Kidney (tissue), 14 donors: ENCODE data around the gene HAX1. TPM values are rescaled to one million over a fixed set of nuclear protein-coding genes. Genes with fewer than 3 reads are reported as not detected.
"Not testable (repeated sequence)": the region's sequence is repeated elsewhere in the genome, so short reads cannot be mapped to it uniquely, and the experiment has no call there.

Experiments
- DNase-seq, 5 donors: peaks; one replicate each; pipeline ENCODE4 v3.0.0-alpha.2; 2013 to 2020
- FAIRE-seq: peaks from 2 replicates; lab custom pipeline; 2012; peaks lifted over from hg19 to GRCh38; lab: Jason Lieb, UNC
- H3K27ac ChIP-seq, 2 donors: one replicate each; pipeline ENCODE4 v1.7.0; 2013; ENCODE audit warnings: low read depth in 2 of 2, low read length in 2 of 2, inconsistent platforms in 1 of 2
- H3K27me3 ChIP-seq: one replicate; pipeline ENCODE4 v1.7.1; 2013; ENCODE audit warnings: low read length, inconsistent platforms; ENCODE audit not compliant: control insufficient read depth, insufficient read depth
- H3K36me3 ChIP-seq, 3 donors: one replicate each; pipeline versions ENCODE4 v1.7.0 to v1.7.1; 2013; ENCODE audit warnings: low read length in 3 of 3, control low read depth in 1 of 3, inconsistent platforms in 1 of 3; ENCODE audit not compliant: insufficient read depth in 3 of 3, control insufficient read depth in 2 of 3
- H3K4me1 ChIP-seq, 3 donors: one replicate each; pipeline versions ENCODE4 v1.7.0 to v1.7.1; 2013; ENCODE audit warnings: low read length in 3 of 3, inconsistent platforms in 1 of 3, low read depth in 1 of 3; ENCODE audit not compliant: control insufficient read depth in 2 of 3, insufficient read depth in 2 of 3
- H3K4me3 ChIP-seq, 3 donors: one replicate each; pipeline versions ENCODE4 v1.7.0 to v1.8.1; 2013; ENCODE audit warnings: low read length in 3 of 3, control low read depth in 1 of 3, inconsistent platforms in 1 of 3
- H3K9ac ChIP-seq, 3 donors: one replicate each; pipeline versions ENCODE4 v1.7.0 to v1.7.1; 2013; ENCODE audit warnings: low read length in 3 of 3, control low read depth in 1 of 3, inconsistent platforms in 1 of 3
- H3K9me3 ChIP-seq, 3 donors: one replicate each; pipeline versions ENCODE4 v1.7.0 to v1.7.1; 2013; ENCODE audit warnings: low read length in 3 of 3, control low read depth in 1 of 3, inconsistent platforms in 1 of 3; ENCODE audit not compliant: control insufficient read depth in 2 of 3, insufficient read depth in 1 of 3
- intact Hi-C: fragments of 100-400 bp; cut with DNase I; formaldehyde crosslinking; loops from one replicate; pipeline ENCODE4 v1.11.1; 2022
- polyA plus RNA-seq: library from polyadenylated mRNA; stranded (reverse); fragments of 350-450 nt; fragmentation: Illumina TruSeq; extraction: RNeasy Lipid Tissue Mini Kit (QIAGEN cat#74804); gene quantifications from one replicate; pipeline ENCODE4 v1.2.3, GENCODE V29; 2014; ENCODE audit warnings: low read depth, low replicate concordance; ENCODE audit not compliant: insufficient read depth
- total RNA-seq: library from RNA; stranded (reverse); fragmentation: NEBNext Ultra II Directional; extraction: Animal tissue kit (Norgen Biotek cat#: 25700); gene quantifications from one replicate; pipeline ENCODE4 v1.2.1, GENCODE V29; 2021
- TF ChIP-seq, protein P1 (sequence below): IDR thresholded peaks from 3 replicates; pipeline ENCODE4 v1.5.1; 2012; ENCODE audit warnings: mild to moderate bottlenecking, moderate library complexity, borderline replicate concordance; ENCODE audit not compliant: insufficient read depth; ENCODE audit errors: extremely low read depth
- donor health status: control.
- donor health status: control.
- donor health status: control.
- donor health status: control.
- donor health status: control.
- donor health status: DM: yes; HTN: yes; CAD: no.
- donor health status: Normal renal cell carcinoma (clear cell type).

Gene HAX1
- total and polyA plus RNA-seq, 2 donors from 2014 or later, result 74.8 to 153 TPM

DNA sequence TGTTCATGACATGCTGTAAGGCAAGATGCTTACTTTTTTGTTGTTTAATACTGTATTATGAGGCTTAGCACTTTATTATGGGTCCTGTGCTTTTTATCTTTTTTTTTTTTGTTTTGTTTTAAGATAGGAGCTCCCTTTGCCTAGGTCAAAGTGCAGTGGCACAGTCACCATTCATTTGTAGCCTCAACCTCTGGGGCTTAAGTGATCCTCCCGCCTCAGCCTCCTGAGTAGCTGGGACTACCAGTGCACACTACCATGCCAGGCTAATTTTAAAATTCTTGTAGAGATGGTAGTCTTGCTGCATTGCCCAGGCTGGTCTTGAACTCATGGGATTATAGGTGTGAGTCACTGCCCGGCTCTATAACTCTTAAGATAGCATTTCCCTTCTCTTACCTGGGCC is 47.1 kb upstream of the HAX1 start:
- H3K9ac ChIP-seq, result no peak overlapping the region
- TF ChIP-seq, protein P1, sequence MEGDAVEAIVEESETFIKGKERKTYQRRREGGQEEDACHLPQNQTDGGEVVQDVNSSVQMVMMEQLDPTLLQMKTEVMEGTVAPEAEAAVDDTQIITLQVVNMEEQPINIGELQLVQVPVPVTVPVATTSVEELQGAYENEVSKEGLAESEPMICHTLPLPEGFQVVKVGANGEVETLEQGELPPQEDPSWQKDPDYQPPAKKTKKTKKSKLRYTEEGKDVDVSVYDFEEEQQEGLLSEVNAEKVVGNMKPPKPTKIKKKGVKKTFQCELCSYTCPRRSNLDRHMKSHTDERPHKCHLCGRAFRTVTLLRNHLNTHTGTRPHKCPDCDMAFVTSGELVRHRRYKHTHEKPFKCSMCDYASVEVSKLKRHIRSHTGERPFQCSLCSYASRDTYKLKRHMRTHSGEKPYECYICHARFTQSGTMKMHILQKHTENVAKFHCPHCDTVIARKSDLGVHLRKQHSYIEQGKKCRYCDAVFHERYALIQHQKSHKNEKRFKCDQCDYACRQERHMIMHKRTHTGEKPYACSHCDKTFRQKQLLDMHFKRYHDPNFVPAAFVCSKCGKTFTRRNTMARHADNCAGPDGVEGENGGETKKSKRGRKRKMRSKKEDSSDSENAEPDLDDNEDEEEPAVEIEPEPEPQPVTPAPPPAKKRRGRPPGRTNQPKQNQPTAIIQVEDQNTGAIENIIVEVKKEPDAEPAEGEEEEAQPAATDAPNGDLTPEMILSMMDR, result no peak
- DNase-seq (no peak), FAIRE-seq (no peak)
- H3K27ac ChIP-seq, result no peak overlapping the region
- H3K36me3 ChIP-seq, result peaks cover 11 to 43% (median 20%) of the 10 kb centered on the region in 3 donors
- no peak overlapping the region for H3K4me3 ChIP-seq
- no peaks in the 10 kb centered on the region for H3K27me3 ChIP-seq
- intact Hi-C loops, result no loop called here
- peaks cover 0 to 14% (median 12%) of the 10 kb centered on the region in 3 donors for H3K4me1 ChIP-seq
- H3K9me3 ChIP-seq, result no peaks in the 10 kb centered on the region

DNA sequence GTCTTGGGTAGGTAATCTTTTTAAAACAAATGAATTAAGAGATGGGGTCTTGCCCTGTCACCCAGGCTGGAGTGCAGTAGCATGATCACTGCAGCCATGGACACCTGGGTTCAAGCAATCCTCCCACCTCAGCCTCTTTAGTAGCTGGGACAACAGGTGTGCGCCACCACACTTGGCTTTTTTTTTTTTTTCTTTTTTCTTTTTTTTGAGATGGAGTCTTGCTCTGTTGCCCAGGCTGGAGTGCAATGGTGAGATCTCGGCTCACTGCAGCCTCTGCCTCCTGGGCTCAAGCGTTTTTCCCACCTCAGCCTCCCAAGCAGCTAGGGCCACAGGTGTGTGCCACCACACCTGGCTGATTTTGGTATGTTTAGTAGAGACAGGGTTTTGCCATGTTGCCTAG is 41.3 kb upstream of the HAX1 start:
- intact Hi-C loops, result not testable (repeated sequence)

DNA sequence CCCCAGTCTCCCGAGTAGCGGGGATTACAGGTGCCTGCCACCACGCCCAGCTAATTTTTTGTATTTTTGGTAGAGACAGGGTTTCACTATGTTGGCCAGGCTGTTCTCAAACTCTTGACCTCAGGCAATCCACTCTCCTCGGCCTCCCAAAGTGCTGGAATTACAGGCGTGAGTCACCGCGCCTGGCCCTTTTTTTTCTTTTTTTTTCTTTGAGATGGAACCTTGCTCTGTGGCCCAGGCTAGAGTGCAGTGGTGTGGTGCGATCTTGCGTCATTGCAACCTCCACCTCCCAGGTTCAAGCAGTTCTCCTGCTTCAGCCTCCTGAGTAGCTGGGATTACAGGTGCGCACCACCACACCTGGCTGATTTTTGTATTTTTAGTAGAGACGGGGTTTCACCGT is 39.3 kb upstream of the HAX1 start:
- FAIRE-seq, DNase-seq, H3K9ac ChIP-seq, H3K27ac ChIP-seq, H3K27me3 ChIP-seq, H3K9me3 ChIP-seq, intact Hi-C loops, H3K4me1 ChIP-seq, H3K4me3 ChIP-seq: not testable (repeated sequence)
- H3K36me3 ChIP-seq, result peaks cover 23 to 53% (median 48%) of the 10 kb centered on the region in 3 donors

More for the DNA sequence above, 41.3 kb upstream of the HAX1 start:
- not testable (repeated sequence) for H3K27ac ChIP-seq, H3K4me1 ChIP-seq, H3K9ac ChIP-seq, FAIRE-seq, H3K9me3 ChIP-seq, DNase-seq, H3K27me3 ChIP-seq, H3K4me3 ChIP-seq
- peaks cover 22 to 61% (median 36%) of the 10 kb centered on the region in 3 donors for H3K36me3 ChIP-seq

DNA sequence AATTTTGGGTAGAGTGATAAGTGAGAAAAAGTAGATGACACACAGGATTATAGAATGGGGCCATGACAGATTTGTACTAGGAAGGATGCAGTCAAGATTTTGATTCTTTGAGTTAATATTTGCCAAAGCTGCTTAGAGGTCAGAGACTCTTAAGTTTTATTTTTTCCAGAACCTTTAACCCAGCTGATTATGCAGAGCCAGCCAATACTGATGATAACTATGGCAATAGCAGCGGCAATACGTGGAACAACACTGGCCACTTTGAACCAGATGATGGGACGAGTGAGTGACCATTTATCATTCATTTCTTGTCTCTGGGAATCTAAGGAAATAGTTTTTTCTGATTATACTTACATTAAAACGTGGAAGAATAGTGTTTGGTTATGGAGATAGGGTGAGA is 35.6 kb upstream of the HAX1 start:
- FAIRE-seq (no peak), DNase-seq (no peak)
- peaks cover 15 to 46% (median 40%) of the 10 kb centered on the region in 3 donors for H3K36me3 ChIP-seq
- TF ChIP-seq, protein P1, result no peak
- H3K27ac ChIP-seq, result no peak overlapping the region
- H3K9ac ChIP-seq, result no peak overlapping the region
- no peaks in the 10 kb centered on the region for H3K4me1 ChIP-seq
- no peaks in the 10 kb centered on the region for H3K27me3 ChIP-seq
- H3K4me3 ChIP-seq, result no peak overlapping the region
- H3K9me3 ChIP-seq, result no peaks in the 10 kb centered on the region
- intact Hi-C loops, result no loop called here
